Measurements from ENCODE around the gene RSKR. TPM values are rescaled to one million over a fixed set of nuclear protein-coding genes. Genes with fewer than 3 reads are reported as not detected.
A peak's percentile ranks its signal among the peaks of the same experiment; 100 is the strongest.

Gene RSKR
- total and polyA plus RNA-seq, 9 of the 15 experiments (the other 6 are each of a cell fraction or from before 2014, with no cell fraction given) = 1.4 to 42.3 (median 16.2) TPM

GRCh38 chr17:28643983-28644786, 30.2 kb upstream of the RSKR start (continued):
- TF ChIP-seq CEBPZ (IDR thresholded peaks at IDR 0.05; ENCODE audit: borderline replicate concordance, low read depth, low read length) (no peak), ARID3A (IDR thresholded peaks at IDR 0.05; ENCODE audit: borderline replicate concordance, low read depth, low read length) (no peak), NR2C2 (CRISPR knock-in tag; IDR thresholded peaks at IDR 0.05) (no peak), NR2C2 (tag; IDR thresholded peaks at IDR 0.05) (no peak), ZNF518B (CRISPR knock-in tag; IDR thresholded peaks at IDR 0.05) (no peak), TBL1XR1 (IDR thresholded peaks at IDR 0.05; ENCODE audit: low read length in 2 of 2) (no peak), ZNF668 (CRISPR knock-in tag; IDR thresholded peaks at IDR 0.05) (no peak), ZNF699 (CRISPR knock-in tag; IDR thresholded peaks at IDR 0.05; ENCODE audit: insufficient replicate concordance) (no peak), HDAC8 (tag; IDR thresholded peaks at IDR 0.05) (no peak), MXD1 (CRISPR knock-in tag; IDR thresholded peaks at IDR 0.05; ENCODE audit: borderline replicate concordance, poor library complexity, severe bottlenecking) (no peak), ZNF184 (CRISPR knock-in tag; IDR thresholded peaks at IDR 0.05) (no peak), ZNF644 (tag; IDR thresholded peaks at IDR 0.05; ENCODE audit: low read depth) (no peak), MEF2A (IDR thresholded peaks at IDR 0.05; ENCODE audit: control insufficient read depth, low read depth, low read length) (0 out of 2 replicates have a peak, but pooled peaks have one; percentile 20), NCOA1 (IDR thresholded peaks at IDR 0.05; ENCODE audit: low read depth) (no peak), MCM5 (IDR thresholded peaks at IDR 0.05; ENCODE audit: low read depth) (no peak), CCAR2 (IDR thresholded peaks at IDR 0.05; ENCODE audit: low read depth, low read length) (no peak)

Data from K562 (cell line).